ENCODE measurements around the gene MRPS35.

The MRPS35 gene

DNA sequence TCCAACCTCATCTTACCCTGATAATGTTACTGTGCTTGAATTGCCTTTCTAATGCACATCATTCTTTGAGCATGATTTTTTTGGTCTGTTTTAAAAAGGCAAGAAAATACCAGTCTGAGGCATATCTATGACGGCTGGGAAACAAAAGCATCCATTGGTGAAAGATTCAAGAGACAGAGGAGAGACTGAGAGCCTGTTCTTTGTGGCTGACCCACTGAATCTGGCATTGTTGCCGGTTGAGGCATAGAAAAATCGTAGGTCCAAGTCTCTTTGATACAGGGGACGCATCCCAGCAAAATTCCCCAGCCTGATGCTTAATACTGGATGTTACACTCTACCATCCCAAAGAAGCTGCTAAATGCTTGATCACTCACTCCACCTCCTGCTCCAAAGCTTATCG is 66.5 kb downstream of the MRPS35 start:
- FAIRE-seq: no peak

DNA sequence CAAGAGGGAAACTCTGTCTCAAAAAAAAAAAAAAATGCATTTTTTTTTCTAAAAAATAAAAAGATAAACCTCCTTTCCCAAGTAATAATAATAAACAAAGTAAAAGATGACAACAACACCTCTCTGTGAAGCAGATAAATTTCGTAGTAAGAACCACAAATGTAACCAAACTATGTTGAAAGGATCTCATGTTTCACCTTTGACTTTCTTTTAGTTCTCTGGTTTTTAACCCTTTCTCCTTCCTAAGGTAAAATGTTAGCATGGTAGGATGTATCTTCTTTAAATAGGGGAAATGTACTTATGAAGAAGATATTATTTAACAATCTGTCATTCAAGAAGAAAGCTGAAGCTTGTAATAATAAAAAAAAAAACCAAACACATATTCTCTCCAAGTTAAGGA is 67.6 kb downstream of the MRPS35 start:
- no peak for FAIRE-seq

DNA sequence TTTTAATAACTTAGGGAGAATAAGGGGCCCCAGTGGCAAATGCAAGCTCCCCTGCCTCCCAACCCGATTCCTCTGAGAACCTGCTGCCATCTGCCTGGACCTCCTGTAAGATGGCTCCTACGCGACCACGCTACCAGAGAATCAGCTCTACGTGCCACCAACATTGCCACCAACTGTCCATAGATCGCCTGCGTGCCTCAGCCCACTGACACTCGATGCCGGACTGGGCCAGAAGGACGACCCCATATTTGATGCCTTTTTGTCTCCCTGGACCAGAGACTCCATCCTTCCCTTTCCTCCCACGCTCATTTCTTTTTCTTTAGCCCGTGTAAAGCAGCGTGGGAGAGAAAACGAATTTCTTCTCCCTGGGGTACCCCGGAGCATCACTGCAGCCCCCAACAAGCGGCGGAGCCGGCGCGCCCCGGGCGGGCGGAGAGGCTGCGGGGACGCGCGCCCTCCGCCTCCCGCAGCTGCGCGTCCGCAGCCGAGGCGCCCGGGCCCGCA is 68.8 kb downstream of the MRPS35 start:
- FAIRE-seq: no peak

DNA sequence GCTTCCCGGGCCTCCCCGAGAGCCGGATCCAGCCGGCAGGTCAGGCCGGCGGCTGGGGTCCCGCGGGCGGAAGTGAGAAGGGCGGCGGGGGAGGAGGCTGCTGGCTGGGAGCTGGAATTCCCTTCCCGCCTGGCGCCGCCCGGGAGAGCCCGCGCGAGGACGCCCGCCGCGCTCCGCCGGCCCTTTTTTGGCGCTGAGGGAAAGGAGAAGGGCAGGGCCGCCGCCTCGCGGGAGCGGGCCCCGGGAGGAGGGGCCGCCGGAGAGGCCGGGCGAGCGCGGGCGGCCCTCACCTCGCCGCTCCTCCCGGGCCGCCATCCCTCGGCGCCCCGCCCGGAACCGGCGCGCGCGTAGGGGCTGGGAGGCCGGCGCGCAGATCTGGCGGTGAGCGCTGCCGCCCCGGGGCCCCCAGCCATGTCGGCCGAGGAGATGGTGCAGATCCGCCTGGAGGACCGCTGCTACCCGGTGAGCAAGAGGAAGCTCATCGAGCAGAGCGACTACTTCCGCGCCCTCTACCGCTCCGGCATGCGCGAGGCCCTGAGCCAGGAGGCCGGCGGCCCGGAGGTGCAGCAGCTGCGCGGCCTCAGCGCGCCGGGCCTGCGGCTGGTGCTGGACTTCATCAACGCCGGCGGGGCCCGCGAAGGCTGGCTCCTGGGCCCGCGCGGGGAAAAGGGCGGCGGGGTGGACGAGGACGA is 69.4 kb downstream of the MRPS35 start, which contains the start of the genes KLHL42 and MANSC4:
KLHL42 (plus strand) TSS at position 314 of the 692 bp plus-strand sequence; CDS start at position 412, 98 bp downstream.
MANSC4 (minus strand) TSS at position 317 of the 692 bp plus-strand sequence. CDS start 8,960 bp downstream, outside the sequence.
- FAIRE-seq: no peak

DNA sequence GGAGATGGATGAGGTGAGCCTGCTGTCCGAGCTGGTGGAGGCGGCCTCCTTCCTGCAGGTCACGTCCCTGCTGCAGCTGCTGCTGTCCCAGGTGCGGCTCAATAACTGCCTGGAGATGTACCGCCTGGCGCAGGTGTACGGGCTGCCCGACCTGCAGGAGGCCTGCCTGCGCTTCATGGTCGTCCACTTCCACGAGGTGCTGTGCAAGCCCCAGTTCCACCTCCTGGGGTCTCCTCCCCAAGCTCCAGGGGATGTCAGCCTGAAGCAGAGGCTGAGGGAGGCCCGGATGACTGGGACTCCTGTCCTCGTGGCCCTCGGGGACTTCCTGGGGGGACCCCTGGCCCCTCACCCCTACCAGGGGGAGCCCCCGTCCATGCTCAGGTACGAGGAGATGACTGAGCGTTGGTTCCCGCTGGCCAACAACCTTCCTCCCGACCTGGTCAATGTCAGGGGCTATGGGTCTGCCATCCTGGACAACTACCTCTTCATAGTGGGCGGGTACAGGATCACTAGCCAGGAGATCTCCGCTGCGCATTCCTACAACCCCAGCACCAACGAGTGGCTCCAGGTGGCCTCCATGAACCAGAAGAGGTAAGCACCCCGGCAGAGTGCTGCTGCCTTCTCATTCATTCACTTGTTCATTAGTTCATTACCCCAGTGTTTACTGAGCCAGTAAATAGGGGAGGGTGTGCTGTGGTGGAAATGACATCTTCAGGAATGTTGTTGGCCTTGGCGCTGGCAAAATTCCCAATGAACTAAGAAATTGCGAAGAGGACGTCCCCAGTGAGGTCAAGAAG is 70.2 kb downstream of the MRPS35 start:
- FAIRE-seq: no peak

DNA sequence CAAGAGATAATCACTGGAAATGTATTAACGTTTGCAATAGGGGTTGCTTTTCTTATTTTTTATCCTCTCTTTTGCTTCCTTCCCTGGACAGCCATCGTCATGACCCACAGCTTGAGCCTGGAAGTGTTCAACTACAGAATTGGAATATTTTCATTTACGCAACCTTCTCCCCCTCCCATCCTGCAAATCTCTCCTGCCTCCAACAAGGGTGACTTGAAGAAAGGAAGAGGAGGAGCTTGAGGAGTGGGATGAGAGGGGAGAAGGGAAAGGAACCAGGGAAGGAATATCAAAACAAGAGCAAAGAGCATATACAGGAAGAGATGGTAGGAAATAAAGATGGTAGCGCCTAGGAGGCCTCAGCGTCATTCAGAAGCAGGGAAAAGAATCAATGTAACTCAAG is 71.0 kb downstream of the MRPS35 start:
- FAIRE-seq: no peak

DNA sequence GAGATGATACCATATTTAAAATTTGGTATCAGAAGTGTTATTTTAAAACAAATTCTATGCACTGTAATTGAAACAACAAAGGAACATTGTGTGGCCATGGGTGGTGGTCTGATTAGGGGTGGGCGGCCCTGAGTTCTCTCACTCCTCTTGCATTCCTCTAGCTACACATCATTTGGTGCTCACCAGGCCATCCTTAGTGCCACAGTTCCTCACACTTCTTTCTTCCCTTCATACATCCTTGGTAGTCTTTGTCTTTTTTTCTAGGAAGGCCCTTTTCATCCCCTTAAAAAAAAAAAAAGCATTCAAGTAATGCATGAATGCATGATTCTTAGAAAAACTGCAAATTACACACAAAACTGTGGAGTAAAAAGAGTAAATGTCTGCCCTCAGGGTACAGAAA is 71.8 kb downstream of the MRPS35 start:
- FAIRE-seq: no peak

DNA sequence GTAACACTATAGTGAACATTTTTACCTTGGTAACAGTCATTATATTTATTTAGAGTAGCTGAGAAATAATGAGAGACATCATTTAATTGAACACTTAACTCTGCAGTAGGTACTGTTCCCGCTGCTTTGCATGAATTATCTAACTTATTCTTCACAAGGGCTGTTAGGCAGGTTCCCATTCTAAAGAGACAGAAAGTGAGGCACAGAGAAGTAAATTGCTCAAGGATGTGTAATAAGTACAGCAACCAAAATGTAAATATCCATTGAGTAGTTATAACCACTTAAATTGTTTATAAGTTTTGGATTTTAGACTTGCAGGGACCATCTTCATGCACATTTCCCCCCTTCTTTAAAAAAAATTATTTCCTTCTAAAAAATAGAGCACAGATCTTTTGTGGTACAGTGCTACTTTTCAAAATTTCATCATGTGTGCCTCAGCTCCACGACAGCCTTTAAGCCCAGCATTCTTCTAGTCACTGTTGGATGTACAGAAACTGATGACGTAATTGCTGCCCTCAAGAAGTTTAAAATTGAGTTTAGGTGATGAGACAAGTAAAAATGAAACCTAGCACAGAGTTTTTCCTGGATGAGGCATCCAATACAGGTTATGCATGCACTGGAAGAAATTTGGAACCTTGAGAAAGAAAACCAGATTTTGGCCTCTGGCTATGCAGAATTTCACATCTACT is 75.4 kb downstream of the MRPS35 start:
- FAIRE-seq: no peak

DNA sequence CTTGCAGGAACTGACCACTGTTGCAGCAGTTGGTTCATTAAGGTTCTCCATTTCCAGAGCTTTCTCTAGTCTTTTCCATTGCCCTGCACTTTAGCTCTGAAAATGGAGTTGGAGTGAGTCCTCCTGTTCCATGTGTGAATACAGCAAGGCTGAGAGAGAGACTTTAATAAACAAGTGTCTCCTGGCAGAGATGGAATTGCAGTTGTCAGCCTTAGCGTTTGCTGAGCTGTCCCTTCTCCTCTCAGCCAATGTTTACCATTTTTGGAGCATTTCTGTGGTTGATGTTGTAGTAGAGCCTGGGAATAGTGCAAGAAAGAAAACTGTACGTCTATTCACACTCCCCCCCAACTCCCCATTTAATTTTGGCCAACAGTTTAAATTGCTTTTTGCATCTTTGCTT is 76.9 kb downstream of the MRPS35 start:
- FAIRE-seq: no peak

DNA sequence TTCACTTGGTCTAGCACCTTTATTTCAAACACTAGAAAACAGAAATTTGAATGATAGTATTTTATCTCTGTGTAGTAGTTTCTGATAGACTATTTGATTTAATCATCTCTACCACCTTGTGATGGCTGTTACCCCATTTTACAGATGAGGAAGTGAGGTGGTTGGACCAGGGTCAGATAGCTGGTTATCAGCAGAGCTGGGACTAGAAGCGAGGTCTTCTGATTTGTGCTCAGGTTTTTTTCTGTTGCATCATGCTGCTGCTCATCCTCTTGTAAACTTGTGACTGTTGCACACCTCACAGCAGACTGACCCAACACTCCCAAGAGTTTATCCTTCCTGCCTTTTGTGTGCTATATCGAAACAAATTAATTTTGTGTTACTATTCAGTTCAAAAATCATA is 79.5 kb downstream of the MRPS35 start:
- FAIRE-seq: no peak

DNA sequence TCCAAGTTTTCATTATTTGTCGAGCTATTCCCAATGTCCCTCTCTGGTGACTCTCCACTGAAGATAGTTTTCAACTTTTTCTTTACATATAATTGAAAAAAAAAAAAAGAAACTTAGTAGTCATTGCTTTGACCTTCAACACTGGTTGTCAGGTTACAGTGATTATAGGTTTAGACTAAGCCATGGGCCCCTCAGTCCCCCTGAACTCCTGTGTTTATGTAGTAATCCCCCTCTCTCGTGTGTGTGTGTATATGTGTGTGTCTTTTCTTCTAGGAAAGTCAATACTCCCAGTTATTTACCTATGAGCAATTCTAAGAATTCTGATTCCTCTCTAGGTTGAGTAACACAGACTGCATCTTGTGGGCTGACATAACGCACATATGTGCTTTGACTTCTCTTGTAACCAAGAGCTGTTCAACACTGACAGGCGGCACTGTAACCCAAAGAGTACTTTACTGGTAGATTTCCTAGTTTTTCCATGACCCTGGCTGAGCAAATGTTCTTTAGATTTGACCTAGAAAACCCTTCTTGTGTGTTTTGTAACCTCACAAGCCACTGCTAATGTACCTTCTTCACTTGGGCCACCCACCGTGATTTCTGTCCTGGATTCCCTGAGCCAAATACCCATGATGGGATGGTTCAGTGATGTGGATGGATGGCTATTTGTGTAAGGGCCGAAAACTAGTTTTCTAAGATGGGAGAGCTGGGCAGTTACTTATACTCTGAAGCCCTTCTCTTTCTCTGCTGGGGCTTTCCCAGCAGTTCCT is 84.4 kb downstream of the MRPS35 start:
- peak; percentile 49 for FAIRE-seq

DNA sequence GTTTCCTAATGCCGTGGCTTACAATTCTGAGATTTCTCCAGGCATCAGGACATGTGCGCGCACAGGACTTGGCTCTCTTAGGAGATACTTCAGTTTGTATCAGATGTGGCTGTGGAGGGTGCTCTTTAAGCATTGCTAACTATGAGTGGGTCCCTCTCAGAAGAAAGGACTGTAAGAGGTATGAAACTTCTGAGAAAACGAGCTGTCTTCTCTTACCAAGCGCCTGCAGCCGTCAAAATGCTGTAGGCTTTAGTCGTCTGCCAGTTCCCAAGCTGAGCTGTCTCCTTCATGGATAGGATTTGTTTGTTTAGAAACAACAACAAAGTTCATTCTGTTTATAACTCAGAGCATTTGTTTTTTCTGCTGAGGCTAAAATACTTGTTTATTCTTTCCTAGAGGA is 85.5 kb downstream of the MRPS35 start:
- FAIRE-seq: no peak

DNA sequence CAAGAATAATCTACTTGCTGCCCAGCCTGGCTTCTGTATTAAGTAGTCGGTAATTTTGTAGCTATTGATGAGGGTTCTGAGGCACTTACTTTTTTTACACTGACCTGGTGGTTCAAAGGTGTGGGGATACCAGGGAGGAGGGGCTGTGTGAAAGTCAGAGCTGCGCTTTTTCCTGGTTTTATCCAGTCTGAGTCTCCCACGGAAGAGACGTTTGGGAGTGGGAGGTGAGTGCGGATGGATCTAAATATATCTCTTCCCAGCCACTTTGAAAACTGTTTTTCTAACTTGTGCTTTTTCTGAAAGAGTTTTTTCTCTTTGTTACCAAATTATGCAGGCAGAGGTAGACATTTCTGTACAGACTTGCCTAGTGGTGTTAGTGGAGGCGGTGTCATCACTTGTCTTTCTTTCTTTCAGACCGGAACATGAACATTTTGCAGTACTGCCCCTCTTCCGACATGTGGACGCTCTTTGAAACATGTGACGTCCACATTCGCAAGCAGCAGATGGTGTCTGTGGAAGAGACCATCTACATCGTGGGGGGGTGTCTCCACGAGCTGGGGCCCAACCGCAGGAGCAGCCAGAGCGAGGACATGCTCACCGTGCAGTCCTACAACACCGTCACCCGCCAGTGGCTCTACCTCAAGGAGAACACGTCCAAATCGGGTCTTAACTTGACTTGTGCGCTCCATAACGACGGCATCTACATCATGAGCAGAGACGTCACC is 86.8 kb downstream of the MRPS35 start:
- FAIRE-seq: no peak

DNA sequence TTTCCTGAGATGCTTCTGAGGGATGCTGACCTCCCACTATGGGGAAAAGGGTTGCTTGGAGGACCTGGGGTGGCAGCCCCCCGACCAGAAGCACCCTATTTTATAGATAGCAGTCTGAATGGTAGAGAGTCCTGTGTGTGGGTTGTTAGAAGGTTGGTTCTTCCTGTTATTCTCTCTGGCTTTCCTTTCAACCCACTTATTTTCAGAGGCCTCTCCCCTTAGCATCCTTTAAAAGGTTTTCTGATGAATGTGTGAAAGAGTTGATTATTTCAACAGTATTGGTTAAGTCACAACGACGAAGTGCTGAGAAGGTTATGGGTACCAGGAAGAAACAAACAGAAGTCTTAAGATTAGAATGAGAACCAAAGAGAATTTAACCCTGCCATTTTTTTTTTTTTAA is 90.2 kb downstream of the MRPS35 start:
- no peak for FAIRE-seq

DNA sequence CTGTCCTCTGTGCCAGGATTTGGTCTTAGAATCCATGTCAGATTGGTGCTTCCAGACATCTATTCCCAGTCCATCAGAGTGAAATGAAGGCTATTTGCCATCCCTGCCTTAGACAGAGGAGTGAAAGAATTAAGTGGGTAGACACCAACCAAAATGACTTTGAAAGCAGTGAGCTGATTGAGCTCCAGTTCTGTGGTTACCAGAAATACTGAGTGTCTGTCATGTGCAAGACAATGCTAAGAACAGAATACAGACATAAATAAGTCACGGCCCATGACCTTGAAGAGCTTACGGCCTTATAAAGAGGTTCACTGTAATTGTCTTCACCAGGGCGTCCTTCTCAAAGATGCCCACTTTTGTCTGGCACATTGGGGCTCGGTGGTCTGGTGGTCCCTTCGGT is 91.0 kb downstream of the MRPS35 start:
- FAIRE-seq: no peak

DNA sequence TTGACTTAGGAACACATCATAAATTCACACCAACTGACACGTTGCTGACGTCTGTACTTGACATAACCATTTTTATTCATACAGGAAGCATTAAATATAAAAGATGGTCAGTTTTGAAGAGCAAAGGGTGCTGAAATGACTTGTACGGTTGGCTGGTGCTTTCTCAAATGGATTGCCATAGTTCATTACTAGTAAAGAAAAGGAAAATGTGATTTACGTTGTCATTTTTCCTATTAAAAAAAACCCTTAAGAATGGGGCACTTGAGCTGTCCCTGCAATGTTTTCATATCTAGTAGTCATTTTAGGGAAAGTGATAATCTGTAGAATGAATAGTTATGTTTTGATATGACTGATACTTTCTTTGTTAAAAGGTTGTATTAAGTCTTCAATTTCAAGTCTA is 91.9 kb downstream of the MRPS35 start:
- no peak for FAIRE-seq

DNA sequence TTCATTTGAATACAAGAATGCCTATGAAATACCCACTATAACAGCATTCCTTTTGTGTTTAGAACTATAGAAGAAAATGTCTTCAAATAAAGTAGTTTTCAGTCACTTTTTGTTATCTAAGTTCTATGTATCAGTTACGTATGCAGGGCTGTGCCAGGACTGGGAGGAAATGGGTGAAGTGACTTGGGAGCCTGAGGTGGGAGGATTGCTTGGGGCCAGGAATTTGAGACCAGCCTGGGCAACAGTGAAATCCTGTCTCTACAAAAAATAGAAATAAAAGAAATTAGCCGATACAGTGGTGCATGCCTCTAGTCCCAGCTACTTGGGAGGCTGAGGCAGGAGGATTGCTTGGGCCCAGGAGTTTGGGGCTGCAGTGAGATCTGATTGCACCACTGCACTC is 92.3 kb downstream of the MRPS35 start:
- FAIRE-seq: no peak

DNA sequence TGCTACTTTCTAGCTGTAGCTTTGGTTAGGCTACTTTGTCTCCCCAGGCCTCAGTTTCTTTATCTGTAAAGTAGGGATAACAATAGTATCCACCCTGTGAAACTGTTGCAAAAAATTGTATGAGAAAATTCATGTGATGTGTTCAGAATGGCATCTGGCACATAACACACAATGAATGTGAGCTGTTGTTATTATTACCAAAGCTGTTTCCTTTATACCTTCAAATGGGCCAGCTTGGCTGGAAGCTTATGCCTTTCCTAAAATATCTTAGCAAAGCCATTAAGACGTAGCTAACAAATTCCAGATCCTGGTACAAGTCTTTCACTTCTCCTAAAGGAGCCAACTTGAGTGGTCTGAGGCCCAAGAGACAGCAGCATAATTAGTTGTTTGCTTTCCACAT is 94.6 kb downstream of the MRPS35 start:
- FAIRE-seq: no peak

Data from islet of Langerhans (tissue), 1 donor.